Mesenchymal stem cell (in vitro differentiated cells and primary cell): Measurements from ENCODE around the gene RRP1B.
A peak's percentile ranks its signal among the peaks of the same experiment; 100 is the strongest.
"Not testable (repeated sequence)": the region's sequence is repeated elsewhere in the genome, so short reads cannot be mapped to it uniquely, and the experiment has no call there.

ENCODE experiments used
- DNase-seq: peaks from one replicate; pipeline ENCODE4 v3.0.0-alpha.2; 2013
- H2AFZ ChIP-seq: one replicate; pipeline ENCODE4 v1.6.1; 2013; ENCODE audit warnings: low read depth, mild to moderate bottlenecking, control low read depth, inconsistent platforms, low read length, moderate library complexity
- H2AK5ac ChIP-seq: 2 replicates; pipeline ENCODE4 v1.6.1; 2013; ENCODE audit warnings: low read length, moderate library complexity, mild to moderate bottlenecking, inconsistent platforms; ENCODE audit not compliant: severe bottlenecking
- H2BK120ac ChIP-seq: one replicate; pipeline ENCODE4 v1.6.1; 2013; ENCODE audit warnings: low read depth, mild to moderate bottlenecking, inconsistent platforms, low read length, moderate library complexity
- H2BK12ac ChIP-seq, 2 experiments: one replicate each; pipeline ENCODE4 v1.6.1; 2013; ENCODE audit warnings: inconsistent platforms in 2 of 2, low read length in 2 of 2, mild to moderate bottlenecking in 2 of 2, moderate library complexity in 2 of 2, control low read depth in 1 of 2
- H2BK15ac ChIP-seq: one replicate; pipeline ENCODE4 v1.6.1; 2013; ENCODE audit warnings: mild to moderate bottlenecking, low read depth, inconsistent platforms; ENCODE audit not compliant: poor library complexity, severe bottlenecking
- H2BK5ac ChIP-seq: 2 replicates; pipeline ENCODE4 v1.6.1; 2013; ENCODE audit warnings: low read depth, mild to moderate bottlenecking, low read length, control low read depth, inconsistent platforms; ENCODE audit not compliant: poor library complexity, severe bottlenecking
- H3K14ac ChIP-seq, 2 experiments: one replicate each; pipeline ENCODE4 v1.6.1; 2013; ENCODE audit warnings: inconsistent platforms in 2 of 2, low read length in 2 of 2, control low read depth in 1 of 2, mild to moderate bottlenecking in 1 of 2, moderate library complexity in 1 of 2
- H3K18ac ChIP-seq, 2 experiments: one replicate each; pipeline ENCODE4 v1.6.1; 2013; ENCODE audit warnings: inconsistent platforms in 2 of 2, low read length in 2 of 2, control low read depth in 1 of 2, low read depth in 1 of 2, mild to moderate bottlenecking in 1 of 2
- H3K23ac ChIP-seq, 2 experiments: one replicate each; pipeline ENCODE4 v1.6.1; 2013; ENCODE audit warnings: inconsistent platforms in 2 of 2, low read length in 2 of 2, mild to moderate bottlenecking in 2 of 2, moderate library complexity in 2 of 2, control low read depth in 1 of 2
- H3K27ac ChIP-seq: 2 replicates; pipeline ENCODE4 v1.5.1; 2013; ENCODE audit warnings: mild to moderate bottlenecking, moderate library complexity, low read length, control low read depth, inconsistent platforms; ENCODE audit not compliant: poor library complexity, severe bottlenecking
- H3K27me3 ChIP-seq, 2 experiments: 2 replicates each; pipeline versions ENCODE4 v1.6.1 to v1.7.0; 2013; ENCODE audit warnings: low read length in 2 of 2, mild to moderate bottlenecking in 2 of 2, moderate library complexity in 2 of 2, control low read depth in 1 of 2, inconsistent platforms in 1 of 2; ENCODE audit not compliant: control insufficient read depth in 1 of 2, insufficient read depth in 1 of 2
- H3K36me3 ChIP-seq, 2 experiments: 2 replicates each; pipeline versions ENCODE4 v1.6.1 to v1.7.0; 2013; ENCODE audit warnings: low read length in 2 of 2, control low read depth in 1 of 2, inconsistent platforms in 1 of 2, low read depth in 1 of 2, mild to moderate bottlenecking in 1 of 2; ENCODE audit not compliant: insufficient read depth in 2 of 2, control insufficient read depth in 1 of 2
- H3K4ac ChIP-seq, 2 experiments: one replicate each; pipeline ENCODE4 v1.6.1; 2013; ENCODE audit warnings: inconsistent platforms in 2 of 2, low read length in 2 of 2, mild to moderate bottlenecking in 2 of 2, moderate library complexity in 2 of 2, control low read depth in 1 of 2, low read depth in 1 of 2
- H3K4me1 ChIP-seq: 2 replicates; pipeline ENCODE4 v1.6.1; 2013; ENCODE audit warnings: low read depth, low read length, control low read depth; ENCODE audit not compliant: control insufficient read depth, insufficient read depth
- H3K4me2 ChIP-seq: 2 replicates; pipeline ENCODE4 v1.6.1; 2013; ENCODE audit warnings: low read length, mild to moderate bottlenecking, inconsistent platforms; ENCODE audit not compliant: poor library complexity, severe bottlenecking
- H3K4me3 ChIP-seq, 2 experiments: 2 replicates each; pipeline versions ENCODE4 v1.5.1 to v1.7.0; 2013; ENCODE audit warnings: low read length in 2 of 2, mild to moderate bottlenecking in 2 of 2, control low read depth in 1 of 2, low read depth in 1 of 2; ENCODE audit not compliant: insufficient read depth in 1 of 2
- H3K79me1 ChIP-seq: replicated peaks from 2 replicates; pipeline ENCODE4 v1.6.1; 2013; ENCODE audit warnings: mild to moderate bottlenecking, control low read depth, low read length, inconsistent platforms; ENCODE audit not compliant: poor library complexity, severe bottlenecking
- H3K9ac ChIP-seq: 2 replicates; pipeline ENCODE4 v1.7.0; 2013; ENCODE audit warnings: mild to moderate bottlenecking, low read length, moderate library complexity
- H3K9me3 ChIP-seq: 2 replicates; pipeline ENCODE4 v1.7.0; 2013; ENCODE audit warnings: mild to moderate bottlenecking, low read length; ENCODE audit not compliant: control insufficient read depth
- H4K8ac ChIP-seq: one replicate; pipeline ENCODE4 v1.6.1; 2013; ENCODE audit warnings: inconsistent platforms, mild to moderate bottlenecking, low read length, moderate library complexity
- H4K91ac ChIP-seq: one replicate; pipeline ENCODE4 v1.6.1; 2013; ENCODE audit warnings: mild to moderate bottlenecking, low read length, inconsistent platforms
- WGBS: methylation state at CpG from one replicate; pipeline ENCODE4 v1.1.7; 2013; ENCODE audit warnings: mixed read lengths; 5-methylcytosine and 5-hydroxymethylcytosine counted together

The RRP1B gene

GRCh38 chr21:43694437-43695079 is 35.2 kb downstream of the RRP1B start:
- no peaks in the 10 kb centered on the region for H3K9me3 ChIP-seq
- no peak overlapping the region for H2BK5ac ChIP-seq
- no peak overlapping the region for H3K4me3 ChIP-seq
- no peak overlapping the region for H3K27ac ChIP-seq
- no peak overlapping the region for H2BK15ac ChIP-seq
- peaks cover 3% of the 10 kb centered on the region for H3K4me1 ChIP-seq
- H2AK5ac ChIP-seq, result no peak overlapping the region
- H3K9ac ChIP-seq, result no peak overlapping the region
- H3K4ac ChIP-seq, result no peak overlapping the region
- no peak overlapping the region for H3K18ac ChIP-seq
- H3K4me2 ChIP-seq, result no peak overlapping the region
- no peak overlapping the region for H2BK12ac ChIP-seq
- peaks cover 9% of the 10 kb centered on the region for H3K79me1 ChIP-seq
- H4K91ac ChIP-seq, result no peak overlapping the region
- no peak overlapping the region for H2AFZ ChIP-seq
- H3K14ac ChIP-seq, result no peak overlapping the region
- no peak overlapping the region for H2BK120ac ChIP-seq
- H3K27me3 ChIP-seq, result no peaks in the 10 kb centered on the region
- H4K8ac ChIP-seq, result no peak overlapping the region
- DNase-seq, result no peak
- WGBS, result 95% methylated on average over 27 of the region's 27 CpGs
- peaks cover 53 to 67% of the 10 kb centered on the region in 2 experiments for H3K36me3 ChIP-seq
- H3K23ac ChIP-seq, result no peak overlapping the region

GRCh38 chr21:43696214-43696613 is 36.9 kb downstream of the RRP1B start:
- no peaks in the 10 kb centered on the region for H3K9me3 ChIP-seq
- H3K4me2 ChIP-seq, result no peak overlapping the region
- no peak overlapping the region for H3K9ac ChIP-seq
- peaks cover 6% of the 10 kb centered on the region for H3K79me1 ChIP-seq
- H4K8ac ChIP-seq, result no peak overlapping the region
- H3K27me3 ChIP-seq, result no peaks in the 10 kb centered on the region
- peak overlapping the region in 1 of 2 experiments; percentile 24 for H3K4me3 ChIP-seq
- no peak overlapping the region for H3K18ac ChIP-seq
- peaks cover 38 to 51% of the 10 kb centered on the region in 2 experiments for H3K36me3 ChIP-seq
- H2BK15ac ChIP-seq, result no peak overlapping the region
- H4K91ac ChIP-seq, result peak overlapping the region; percentile 84
- no peak overlapping the region for H2AK5ac ChIP-seq
- H3K4me1 ChIP-seq, result peaks cover 3% of the 10 kb centered on the region
- no peak overlapping the region for H2AFZ ChIP-seq
- H3K4ac ChIP-seq, result no peak overlapping the region
- WGBS, result 90% methylated on average over 13 of the region's 17 CpGs
- no peak overlapping the region for H2BK12ac ChIP-seq
- no peak overlapping the region for H3K14ac ChIP-seq
- H3K23ac ChIP-seq, result no peak overlapping the region
- H2BK5ac ChIP-seq, result no peak overlapping the region
- H2BK120ac ChIP-seq, result no peak overlapping the region
- DNase-seq, result no peak
- H3K27ac ChIP-seq, result no peak overlapping the region

- Histone ChIP-seq H3K18ac (no peak overlapping the region), H3K4ac (no peak overlapping the region), H2BK120ac (no peak overlapping the region), H3K9ac (no peak overlapping the region), H3K23ac (no peak overlapping the region), H3K27me3 (no peaks in the 10 kb centered on the region), H4K8ac (no peak overlapping the region), H3K9me3 (no peaks in the 10 kb centered on the region), H3K4me2 (no peak overlapping the region), H3K4me1 (peaks cover 11% of the 10 kb centered on the region), H3K14ac (no peak overlapping the region), H2AK5ac (no peak overlapping the region), H4K91ac (no peak overlapping the region), H3K27ac (no peak overlapping the region), H3K79me1 (peaks cover 6% of the 10 kb centered on the region), H2BK15ac (no peak overlapping the region), H3K4me3 (no peak overlapping the region), H2AFZ (no peak overlapping the region), H2BK12ac (no peak overlapping the region), H3K36me3 (peaks cover 22 to 36% of the 10 kb centered on the region in 2 experiments), H2BK5ac (no peak overlapping the region)
- DNase-seq, result peak; percentile 41
- 94% methylated on average over 10 of the region's 11 CpGs for WGBS
Measured at GRCh38 chr21:43697758-43698643, 38.6 kb downstream of the RRP1B start.

- not testable (repeated sequence) for H2BK5ac ChIP-seq, H4K8ac ChIP-seq, H2AFZ ChIP-seq, DNase-seq, H3K4me3 ChIP-seq, H3K79me1 ChIP-seq, H2BK120ac ChIP-seq, H3K14ac ChIP-seq, H2BK12ac ChIP-seq, H4K91ac ChIP-seq, H3K9ac ChIP-seq, H2AK5ac ChIP-seq, H3K4me2 ChIP-seq, H3K18ac ChIP-seq, H3K9me3 ChIP-seq, H3K4ac ChIP-seq, H3K27ac ChIP-seq, H2BK15ac ChIP-seq, H3K23ac ChIP-seq, H3K27me3 ChIP-seq
- H3K4me1 ChIP-seq, result peaks cover 18% of the 10 kb centered on the region
- peaks cover 13 to 22% of the 10 kb centered on the region in 2 experiments for H3K36me3 ChIP-seq
- WGBS, result 87% methylated on average over 5 of the region's 5 CpGs
Measured at GRCh38 chr21:43699492-43699777, 40.1 kb downstream of the RRP1B start.
